Ovary (tissue), 3 donors: Measurements from ENCODE around the gene HMSD.

Experiments used
- POLR2A ChIP-seq: fragments of 450-650 bp; IDR thresholded peaks from one replicate; pipeline ENCODE4 v1.6.1; 2017; ENCODE audit warnings: antibody characterized with exemption, mild to moderate bottlenecking, moderate library complexity
- TF ChIP-seq, protein P1 (sequence below), 3 donors: fragments of 450-650 bp in 2 of 3; fragments of 200-600 bp in 1 of 3; IDR thresholded peaks; one replicate each; pipeline versions ENCODE4 v1.5.1 to v1.8.0; 2016 to 2022; ENCODE audit warnings: antibody characterized with exemption in 3 of 3, mild to moderate bottlenecking in 1 of 3
- donor health status: DM: no; HTN: no; CAD: no.

DNA sequence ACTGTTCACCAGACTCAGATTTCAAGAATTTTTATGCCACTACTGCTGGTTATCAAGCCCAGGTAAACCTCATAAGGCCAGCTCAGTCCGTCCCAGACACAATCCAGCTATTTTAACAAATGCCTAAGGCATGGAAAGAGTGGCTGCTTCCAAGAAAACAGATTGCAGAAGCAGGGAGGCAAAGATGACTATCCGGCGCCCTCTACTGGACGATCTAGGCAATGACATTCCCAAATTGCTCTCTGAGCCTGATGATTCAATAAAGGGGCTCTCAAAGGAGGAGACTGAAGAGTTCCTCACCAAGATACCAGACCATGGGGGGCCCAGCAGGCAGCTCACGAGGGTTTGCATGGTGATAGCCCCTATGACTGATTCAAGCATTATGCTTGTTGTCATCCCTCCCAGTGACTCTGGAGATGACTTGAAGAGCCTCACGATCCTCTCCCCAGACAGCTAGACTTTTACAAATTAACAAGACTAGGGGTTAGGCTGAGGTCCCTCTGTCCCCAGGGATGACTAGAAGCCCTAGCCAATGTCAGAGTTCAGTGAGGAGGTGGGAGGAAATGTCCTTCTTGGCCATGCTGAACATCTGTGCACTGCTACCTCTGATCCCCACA lies 45.8 kb downstream of the HMSD start:
- TF ChIP-seq, protein P1, sequence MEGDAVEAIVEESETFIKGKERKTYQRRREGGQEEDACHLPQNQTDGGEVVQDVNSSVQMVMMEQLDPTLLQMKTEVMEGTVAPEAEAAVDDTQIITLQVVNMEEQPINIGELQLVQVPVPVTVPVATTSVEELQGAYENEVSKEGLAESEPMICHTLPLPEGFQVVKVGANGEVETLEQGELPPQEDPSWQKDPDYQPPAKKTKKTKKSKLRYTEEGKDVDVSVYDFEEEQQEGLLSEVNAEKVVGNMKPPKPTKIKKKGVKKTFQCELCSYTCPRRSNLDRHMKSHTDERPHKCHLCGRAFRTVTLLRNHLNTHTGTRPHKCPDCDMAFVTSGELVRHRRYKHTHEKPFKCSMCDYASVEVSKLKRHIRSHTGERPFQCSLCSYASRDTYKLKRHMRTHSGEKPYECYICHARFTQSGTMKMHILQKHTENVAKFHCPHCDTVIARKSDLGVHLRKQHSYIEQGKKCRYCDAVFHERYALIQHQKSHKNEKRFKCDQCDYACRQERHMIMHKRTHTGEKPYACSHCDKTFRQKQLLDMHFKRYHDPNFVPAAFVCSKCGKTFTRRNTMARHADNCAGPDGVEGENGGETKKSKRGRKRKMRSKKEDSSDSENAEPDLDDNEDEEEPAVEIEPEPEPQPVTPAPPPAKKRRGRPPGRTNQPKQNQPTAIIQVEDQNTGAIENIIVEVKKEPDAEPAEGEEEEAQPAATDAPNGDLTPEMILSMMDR (IDR thresholded peaks at IDR 0.05): peak; percentile 38 to 72 (median 60)
- no peak for TF ChIP-seq POLR2A
